ENCODE data around the gene PITRM1.

GRCh38 chr10:3196482-3196881, 23.9 kb upstream of the PITRM1 start:
- TF ChIP-seq CTCF (IDR thresholded peaks at IDR 0.05) (no peak), POLR2A (IDR thresholded peaks at IDR 0.05) (no peak), EP300 (IDR thresholded peaks at IDR 0.05) (no peak)
